Uterus (tissue), 4 donors: ENCODE data around the gene MSRB2. TPM values are rescaled to one million over a fixed set of nuclear protein-coding genes. Genes with fewer than 3 reads are reported as not detected.
A peak's percentile ranks its signal among the peaks of the same experiment; 100 is the strongest.

Source experiments
- DNase-seq, 2 donors: peaks; one replicate each; pipeline ENCODE4 v3.0.0-alpha.2; 2019 to 2020
- H3K27ac ChIP-seq, 2 donors: fragments of 200-600 bp; sonication (generic); 1 replicate in 1 of 2; 2 replicates in 1 of 2; pipeline ENCODE4 v1.5.1; 2016 to 2018
- H3K27me3 ChIP-seq, 2 donors: fragments of 200-600 bp; sonication (generic); one replicate each; pipeline ENCODE4 v1.5.1; 2018 to 2019; ENCODE audit warnings: control low read depth in 1 of 2
- H3K36me3 ChIP-seq, 2 donors: fragments of 200-600 bp; sonication (generic); one replicate each; pipeline ENCODE4 v1.5.1; 2019; ENCODE audit warnings: control low read depth in 1 of 2
- H3K4me1 ChIP-seq, 2 donors: fragments of 200-600 bp; sonication (generic); one replicate each; pipeline ENCODE4 v1.5.1; 2018 to 2019; ENCODE audit warnings: control low read depth in 1 of 2
- H3K4me3 ChIP-seq, 2 donors: fragments of 200-600 bp; sonication (generic); 1 replicate in 1 of 2; 2 replicates in 1 of 2; pipeline ENCODE4 v1.5.1; 2018 to 2019; ENCODE audit warnings: mild to moderate bottlenecking in 1 of 2
- H3K9me3 ChIP-seq, 2 donors: fragments of 200-600 bp; sonication (generic); one replicate each; pipeline ENCODE4 v1.5.1; 2019; ENCODE audit warnings: control low read depth in 1 of 2
- CTCF ChIP-seq, 4 experiments: fragments of 200-600 bp in 2 of 4; fragments of 450-650 bp in 2 of 4; sonication (generic) in 2 of 4; IDR thresholded peaks; one replicate each; pipeline ENCODE4 v1.5.1; 2016 to 2019; ENCODE audit warnings: antibody characterized with exemption in 4 of 4, mild to moderate bottlenecking in 2 of 4, moderate library complexity in 1 of 4
- POLR2A ChIP-seq, 2 donors: fragments of 450-650 bp; IDR thresholded peaks; one replicate each; pipeline ENCODE4 v1.6.1; 2016; ENCODE audit warnings: antibody characterized with exemption in 2 of 2, mild to moderate bottlenecking in 1 of 2, moderate library complexity in 1 of 2
- intact Hi-C: fragments of 100-400 bp; cut with DNase I; formaldehyde crosslinking; loops from one replicate; pipeline ENCODE4 v1.15.1; 2023; ENCODE audit warnings: low total_unique reads
- total RNA-seq, 4 donors: library from RNA; depleted of rRNA in 3 of 4; stranded (reverse); fragments of >200 nt in 3 of 4; gene quantifications; one replicate each; pipeline versions ENCODE4 v1.1.0 to v1.2.4, GENCODE V29; 2014 to 2023
- donor health status: DM: yes; HTN: yes; CAD: no.

MSRB2 gene
- total RNA-seq, 4 donors from 2014 or later = 14.6 to 36.9 (median 24.3) TPM

- no peaks in the 10 kb centered on the region for H3K9me3 ChIP-seq
- H3K36me3 ChIP-seq = no peaks in the 10 kb centered on the region
- intact Hi-C loops = no loop called here
- DNase-seq = no peak
- no peaks in the 10 kb centered on the region for H3K27me3 ChIP-seq
- H3K27ac ChIP-seq = no peak overlapping the region
- TF ChIP-seq CTCF (IDR thresholded peaks at IDR 0.05) (no peak), POLR2A (IDR thresholded peaks at IDR 0.05) (no peak)
- no peaks in the 10 kb centered on the region for H3K4me1 ChIP-seq
- H3K4me3 ChIP-seq = no peak overlapping the region
These were observed 21.3 kb downstream of the MSRB2 start for GRCh38 chr10:23116486-23117205.

GRCh38 chr10:23120001-23120934 lies 24.9 kb downstream of the MSRB2 start:
- Histone ChIP-seq H3K4me1 (no peaks in the 10 kb centered on the region), H3K27me3 (no peaks in the 10 kb centered on the region), H3K9me3 (no peaks in the 10 kb centered on the region), H3K36me3 (no peaks in the 10 kb centered on the region), H3K27ac (no peak overlapping the region), H3K4me3 (no peak overlapping the region)
- TF ChIP-seq CTCF (IDR thresholded peaks at IDR 0.05) (peak in 1 of 4 experiments; percentile 4), POLR2A (IDR thresholded peaks at IDR 0.05) (no peak)
- intact Hi-C loops = no loop called here
- DNase-seq = no peak

- DNase-seq = no peak
- no peak for TF ChIP-seq CTCF (IDR thresholded peaks at IDR 0.05)
- TF ChIP-seq POLR2A (IDR thresholded peaks at IDR 0.05) = no peak
- Histone ChIP-seq H3K4me1 (no peaks in the 10 kb centered on the region), H3K9me3 (no peaks in the 10 kb centered on the region), H3K4me3 (no peak overlapping the region), H3K27me3 (no peaks in the 10 kb centered on the region), H3K36me3 (no peaks in the 10 kb centered on the region), H3K27ac (no peak overlapping the region)
- intact Hi-C loops = no loop called here
These were observed 25.8 kb downstream of the MSRB2 start for GRCh38 chr10:23121135-23121534.

GRCh38 chr10:23136462-23136861 lies 41.1 kb downstream of the MSRB2 start:
- H3K4me3 ChIP-seq = no peak overlapping the region
- H3K4me1 ChIP-seq = no peaks in the 10 kb centered on the region
- intact Hi-C loops = no loop called here
- DNase-seq = no peak
- H3K9me3 ChIP-seq = no peaks in the 10 kb centered on the region
- no peaks in the 10 kb centered on the region for H3K27me3 ChIP-seq
- H3K27ac ChIP-seq = no peak overlapping the region
- TF ChIP-seq CTCF (IDR thresholded peaks at IDR 0.05) (no peak), POLR2A (IDR thresholded peaks at IDR 0.05) (no peak)
- H3K36me3 ChIP-seq = no peaks in the 10 kb centered on the region

- DNase-seq = no peak
- TF ChIP-seq POLR2A (IDR thresholded peaks at IDR 0.05) (no peak), CTCF (IDR thresholded peaks at IDR 0.05) (no peak)
- no peaks in the 10 kb centered on the region for H3K9me3 ChIP-seq
- no peak overlapping the region for H3K27ac ChIP-seq
- intact Hi-C loops = no loop called here
- no peaks in the 10 kb centered on the region for H3K4me1 ChIP-seq
- no peak overlapping the region for H3K4me3 ChIP-seq
- H3K27me3 ChIP-seq = no peaks in the 10 kb centered on the region
- no peaks in the 10 kb centered on the region for H3K36me3 ChIP-seq
These were observed 44.3 kb downstream of the MSRB2 start for GRCh38 chr10:23139677-23140076.
